Prostate gland (tissue), 2 donors: ENCODE data around the gene ISG20.

Experiments used
- CTCF ChIP-seq, 4 experiments: fragments of 200-600 bp in 2 of 4; fragments of 450-650 bp in 2 of 4; sonication (generic) in 2 of 4; IDR thresholded peaks; 1 replicate in 3 of 4; 2 replicates in 1 of 4; pipeline ENCODE4 v1.5.1; 2016 to 2019; ENCODE audit warnings: antibody characterized with exemption in 4 of 4, mild to moderate bottlenecking in 2 of 4, moderate library complexity in 2 of 4
- POLR2A ChIP-seq: fragments of 450-650 bp; IDR thresholded peaks from one replicate; pipeline ENCODE4 v1.6.1; 2016; ENCODE audit warnings: antibody characterized with exemption, mild to moderate bottlenecking
- POLR2AphosphoS5 ChIP-seq: sonication (generic); formaldehyde crosslinking; IDR thresholded peaks from one replicate; pipeline ENCODE4 v1.6.1; 2017; ENCODE audit warnings: antibody characterized with exemption

- TF ChIP-seq POLR2AphosphoS5: no peak
- TF ChIP-seq CTCF (IDR thresholded peaks at IDR 0.05): no peak
- no peak for TF ChIP-seq POLR2A
These were observed 30.1 kb upstream of the ISG20 start for GRCh38 chr15:88608607-88609181.
